Fibroblast of villous mesenchyme (primary cell): ENCODE data around the gene AKR1E2. TPM values are rescaled to one million over a fixed set of nuclear protein-coding genes. Genes with fewer than 3 reads are reported as not detected.
A peak's percentile ranks its signal among the peaks of the same experiment; 100 is the strongest.

Experiments used
- DNase-seq: peaks from one replicate; pipeline ENCODE4 v3.0.0-alpha.2; 2010; ENCODE audit warnings: low read depth
- H3K4me3 ChIP-seq: 2 replicates; pipeline ENCODE4 v1.5.1; 2011; ENCODE audit warnings: low read depth, mild to moderate bottlenecking, low read length
- total RNA-seq: library from RNA; depleted of rRNA; stranded (reverse); fragments of >200 nt; gene quantifications from 2 replicates; pipeline ENCODE4 v1.2.3, GENCODE V29; 2012
- TF ChIP-seq, protein P1 (sequence below): IDR thresholded peaks from 2 replicates; pipeline ENCODE4 v1.5.1; 2012; ENCODE audit warnings: low read depth, mild to moderate bottlenecking, low read length; ENCODE audit not compliant: insufficient read depth

AKR1E2 gene
- total RNA-seq: 7.7 and 9.1 TPM in 2 replicates

DNA sequence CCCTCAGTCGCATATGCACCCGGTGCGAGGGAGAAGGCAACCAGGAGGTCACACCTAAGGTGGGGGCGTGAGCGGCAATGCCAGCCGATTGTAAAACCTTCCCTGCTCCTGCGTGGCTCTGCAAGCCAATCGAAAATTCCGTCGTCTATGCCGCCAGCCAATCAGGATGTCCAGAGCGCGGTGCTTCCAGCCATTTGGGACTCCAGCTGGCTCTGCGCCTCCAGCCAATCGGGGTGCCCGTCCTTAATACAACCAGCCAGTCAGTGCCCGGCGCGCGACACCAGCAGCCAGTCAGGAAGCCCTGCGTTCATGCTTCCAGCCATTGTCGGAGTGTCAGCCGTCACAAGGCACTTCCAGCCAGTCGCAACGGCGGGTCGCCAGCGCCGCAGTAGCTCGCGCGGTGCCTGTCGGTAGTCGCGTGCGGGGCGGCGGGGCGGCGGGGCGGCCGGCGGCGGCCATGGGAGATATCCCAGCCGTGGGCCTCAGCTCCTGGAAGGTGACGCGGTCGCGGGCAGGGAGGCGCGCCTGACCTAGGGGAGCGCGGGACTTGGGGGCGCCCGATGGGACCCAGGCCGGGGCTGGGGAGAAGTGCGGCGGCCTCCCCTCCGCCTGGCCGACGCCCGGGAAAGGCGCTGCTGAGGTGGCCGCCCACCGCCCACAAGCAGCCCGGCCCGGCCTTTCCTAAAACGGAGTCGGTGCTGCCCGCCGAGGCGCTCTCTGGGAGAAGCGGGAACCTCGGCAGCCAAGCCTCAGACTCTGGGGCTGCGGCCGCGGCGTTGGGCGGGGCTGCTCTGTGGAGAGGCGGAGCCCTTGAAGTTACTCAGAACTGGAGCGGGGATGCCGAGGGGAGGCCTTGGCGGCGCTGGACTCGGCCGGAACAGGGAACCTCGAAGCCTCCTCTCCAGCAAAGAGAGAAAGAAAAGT is at the start of gene AKR1E2:
AKR1E2 (plus strand) TSS at position 340 of the 924 bp plus-strand sequence; CDS start at position 458, 118 bp downstream.
- TF ChIP-seq, protein P1, sequence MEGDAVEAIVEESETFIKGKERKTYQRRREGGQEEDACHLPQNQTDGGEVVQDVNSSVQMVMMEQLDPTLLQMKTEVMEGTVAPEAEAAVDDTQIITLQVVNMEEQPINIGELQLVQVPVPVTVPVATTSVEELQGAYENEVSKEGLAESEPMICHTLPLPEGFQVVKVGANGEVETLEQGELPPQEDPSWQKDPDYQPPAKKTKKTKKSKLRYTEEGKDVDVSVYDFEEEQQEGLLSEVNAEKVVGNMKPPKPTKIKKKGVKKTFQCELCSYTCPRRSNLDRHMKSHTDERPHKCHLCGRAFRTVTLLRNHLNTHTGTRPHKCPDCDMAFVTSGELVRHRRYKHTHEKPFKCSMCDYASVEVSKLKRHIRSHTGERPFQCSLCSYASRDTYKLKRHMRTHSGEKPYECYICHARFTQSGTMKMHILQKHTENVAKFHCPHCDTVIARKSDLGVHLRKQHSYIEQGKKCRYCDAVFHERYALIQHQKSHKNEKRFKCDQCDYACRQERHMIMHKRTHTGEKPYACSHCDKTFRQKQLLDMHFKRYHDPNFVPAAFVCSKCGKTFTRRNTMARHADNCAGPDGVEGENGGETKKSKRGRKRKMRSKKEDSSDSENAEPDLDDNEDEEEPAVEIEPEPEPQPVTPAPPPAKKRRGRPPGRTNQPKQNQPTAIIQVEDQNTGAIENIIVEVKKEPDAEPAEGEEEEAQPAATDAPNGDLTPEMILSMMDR: no peak
- H3K4me3 ChIP-seq: peak within 1 kb of the TSS; percentile 60
- peak; percentile 95 for DNase-seq

DNA sequence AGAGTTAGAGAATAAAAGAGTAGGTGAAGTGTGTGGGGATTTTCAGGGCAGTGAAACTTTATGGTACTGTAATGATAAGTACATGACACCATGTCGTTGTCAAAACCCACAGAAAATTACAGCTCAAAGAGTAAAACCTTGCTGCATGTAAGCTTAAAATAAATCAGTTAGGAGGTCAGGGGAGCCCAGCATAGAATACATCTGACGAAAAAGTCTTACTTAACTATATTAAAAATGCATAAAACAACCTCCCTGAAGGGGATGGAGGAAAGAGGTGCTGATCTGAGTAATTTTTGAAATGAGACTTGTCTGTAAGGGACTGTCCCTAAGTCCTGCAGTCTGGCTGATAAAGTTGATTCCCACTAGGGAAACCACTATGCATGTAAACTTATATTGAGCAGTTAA is 49.8 kb upstream of the AKR1E2 start:
- no peak for DNase-seq
- TF ChIP-seq, protein P1: no peak
- no peak overlapping the region for H3K4me3 ChIP-seq

GRCh38 chr10:4778761-4779160 is 47.2 kb upstream of the AKR1E2 start:
- no peak overlapping the region for H3K4me3 ChIP-seq
- TF ChIP-seq, protein P1: no peak
- DNase-seq: no peak

GRCh38 chr10:4780091-4780490 is 45.9 kb upstream of the AKR1E2 start:
- no peak for DNase-seq
- H3K4me3 ChIP-seq: no peak overlapping the region
- TF ChIP-seq, protein P1: no peak

- H3K4me3 ChIP-seq: no peak overlapping the region
- TF ChIP-seq, protein P1: no peak
- peak; percentile 16 for DNase-seq
Observed at GRCh38 chr10:4780782-4781181, 45.2 kb upstream of the AKR1E2 start.

DNA sequence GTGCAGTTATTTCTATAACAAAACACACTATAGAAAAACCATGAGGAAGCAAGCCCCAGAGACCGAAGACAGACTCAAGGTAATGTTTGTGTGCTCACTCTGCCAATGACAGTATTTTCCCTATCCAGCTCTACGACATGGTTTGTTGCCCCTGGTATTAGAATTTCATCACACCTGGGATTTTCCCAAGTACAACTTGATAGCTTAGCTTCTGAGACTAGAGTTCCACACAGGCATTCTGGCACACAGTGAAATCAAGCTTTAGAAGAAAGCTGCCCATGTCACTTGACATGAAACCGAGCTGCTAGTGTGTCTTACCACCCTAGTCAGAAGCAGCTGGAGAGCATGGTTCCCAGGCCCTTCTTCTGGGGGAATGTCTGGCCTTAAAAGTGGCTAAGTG is 44.1 kb upstream of the AKR1E2 start:
- TF ChIP-seq, protein P1: no peak
- H3K4me3 ChIP-seq: no peak overlapping the region
- no peak for DNase-seq
